ENCODE results near the gene POP4.

Gene POP4

GRCh38 chr19:29665215-29665825, 59.2 kb downstream of the POP4 start, which contains the start of gene PLEKHF1:
Gene PLEKHF1, plus strand, starts transcription at chr19:29665461. Its CDS starts 8,379 bp downstream, at chr19:29673840.
- DNase-seq: peak; percentile 75

DNA sequence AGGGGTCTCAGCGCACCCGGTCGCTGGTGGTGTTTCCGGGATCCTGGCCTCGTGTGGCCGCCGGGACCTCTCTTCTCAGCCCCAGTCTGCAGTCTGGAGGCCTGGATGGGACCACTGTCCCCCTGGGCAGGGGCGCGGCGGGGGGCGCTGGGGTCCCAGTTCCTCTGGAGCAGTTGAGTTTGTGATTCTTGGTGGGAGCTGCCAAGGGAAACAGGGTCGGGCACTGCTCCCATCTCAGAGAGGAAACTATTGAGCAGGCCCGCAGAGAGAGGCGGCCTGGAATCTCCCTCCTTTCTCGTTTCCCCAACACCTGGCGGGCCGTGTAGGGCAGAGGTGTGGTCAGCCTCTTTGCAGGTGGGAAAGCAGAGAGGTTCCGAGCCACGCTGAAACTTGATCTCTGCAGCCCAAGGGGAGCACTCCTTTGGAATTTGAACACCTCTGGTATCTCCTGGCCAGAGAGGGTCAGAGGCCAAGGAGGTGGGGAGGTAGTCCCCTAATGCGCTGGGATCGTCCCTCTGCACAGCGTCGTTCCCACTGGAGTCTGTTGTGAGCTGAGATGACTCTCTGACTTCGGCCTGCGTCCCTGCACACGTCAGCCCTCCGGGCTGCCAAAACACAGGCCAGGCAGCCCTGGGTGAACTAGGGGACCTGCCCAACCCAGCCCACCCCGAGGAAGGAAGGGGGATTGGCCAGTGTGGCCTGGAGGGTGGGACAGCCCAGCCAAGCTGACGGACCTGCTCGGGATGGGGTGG, 59.9 kb downstream of the POP4 start:
- no peak for DNase-seq

Measured in NCI-H774 (cell line).